HEK293 (cell line): ENCODE results near the gene MTA1.
A peak's percentile ranks its signal among the peaks of the same experiment; 100 is the strongest.

Experiments used
- CTCF ChIA-PET: fragments of 350-600 bp; formaldehyde crosslinking; extraction: SDS; loops from one replicate; lab custom pipeline; 2021; ENCODE audit warnings: antibody characterized with exemption; lab: Yijun Ruan, JAX
- POLR2A ChIA-PET: fragments of 300-600 bp; formaldehyde crosslinking; extraction: SDS; loops from one replicate; lab custom pipeline; 2020; ENCODE audit warnings: antibody characterized with exemption, inconsistent platforms; lab: Yijun Ruan, JAX
- H3K27ac ChIP-seq: fragments of 200-500 bp; sonication (Bioruptor generic); 2 replicates; pipeline ENCODE4 v1.5.1; 2014; ENCODE audit warnings: low read depth, low read length, control low read depth, inconsistent platforms; ENCODE audit errors: extremely low read depth
- H3K36me3 ChIP-seq, 2 experiments: fragments of 200-500 bp in 1 of 2; sonication (Bioruptor generic) in 1 of 2; 1 replicate in 1 of 2; 2 replicates in 1 of 2; pipeline ENCODE4 v1.5.1; 2014 to 2017; ENCODE audit warnings: inconsistent platforms in 2 of 2, low read length in 2 of 2; ENCODE audit not compliant: control insufficient read depth in 2 of 2, insufficient read depth in 1 of 2
- H3K4me1 ChIP-seq: fragments of 200-500 bp; sonication (Bioruptor generic); 2 replicates; pipeline ENCODE4 v1.5.1; 2014; ENCODE audit warnings: mild to moderate bottlenecking, low read length, inconsistent platforms; ENCODE audit not compliant: control insufficient read depth, insufficient read depth
- H3K4me3 ChIP-seq: 2 replicates; pipeline ENCODE4 v1.5.1; 2011; ENCODE audit warnings: low read depth, mild to moderate bottlenecking, control low read depth, low read length, moderate library complexity
- H3K9me3 ChIP-seq: fragments of 200-500 bp; sonication (Bioruptor generic); 2 replicates; pipeline ENCODE4 v1.5.1; 2014; ENCODE audit warnings: low read depth, low read length, inconsistent platforms; ENCODE audit not compliant: control insufficient read depth, insufficient read depth
- GLIS1 ChIP-seq: fragments of 450-650 bp; formaldehyde crosslinking; IDR thresholded peaks from 2 replicates; pipeline ENCODE4 v1.5.1; 2016; ENCODE audit warnings: missing biosample characterization, missing genetic modification characterization
- GLIS2 ChIP-seq: fragments of 450-650 bp; formaldehyde crosslinking; IDR thresholded peaks from 2 replicates; pipeline ENCODE4 v1.5.1; 2016; ENCODE audit warnings: missing biosample characterization, missing genetic modification characterization
- IKZF3 ChIP-seq: fragments of 450-650 bp; IDR thresholded peaks from 2 replicates; pipeline ENCODE4 v1.5.0; 2018; ENCODE audit warnings: missing biosample characterization, mild to moderate bottlenecking, missing genetic modification characterization, moderate library complexity
- KLF16 ChIP-seq: fragments of 450-650 bp; formaldehyde crosslinking; IDR thresholded peaks from 2 replicates; pipeline ENCODE4 v1.5.1; 2017; ENCODE audit warnings: missing biosample characterization, missing genetic modification characterization
- KLF9 ChIP-seq: fragments of 450-650 bp; formaldehyde crosslinking; IDR thresholded peaks from 2 replicates; pipeline ENCODE4 v1.5.1; 2016; ENCODE audit warnings: missing biosample characterization, missing genetic modification characterization, low read depth
- ZBTB20 ChIP-seq: fragments of 450-650 bp; formaldehyde crosslinking; IDR thresholded peaks from 2 replicates; pipeline ENCODE4 v1.5.1; 2016; ENCODE audit warnings: missing biosample characterization, missing genetic modification characterization
- ZFHX2 ChIP-seq: fragments of 450-650 bp; formaldehyde crosslinking; conservative IDR thresholded peaks from 2 replicates; pipeline ENCODE4 v1.5.1; 2016; ENCODE audit warnings: missing biosample characterization, missing genetic modification characterization
- ZNF202 ChIP-seq: fragments of 450-650 bp; formaldehyde crosslinking; IDR thresholded peaks from 2 replicates; pipeline ENCODE4 v1.5.1; 2016; ENCODE audit warnings: missing biosample characterization, missing genetic modification characterization, borderline replicate concordance
- ZNF24 ChIP-seq: fragments of 450-650 bp; formaldehyde crosslinking; IDR thresholded peaks from 2 replicates; pipeline ENCODE4 v1.5.1; 2016; ENCODE audit warnings: missing biosample characterization, missing genetic modification characterization
- ZNF335 ChIP-seq: fragments of 450-650 bp; formaldehyde crosslinking; conservative IDR thresholded peaks from 2 replicates; pipeline ENCODE4 v1.5.1; 2016; ENCODE audit warnings: missing biosample characterization, missing genetic modification characterization
- ZNF37A ChIP-seq: fragments of 450-650 bp; IDR thresholded peaks from 2 replicates; pipeline ENCODE4 v1.5.1; 2018; ENCODE audit warnings: missing biosample characterization, missing genetic modification characterization
- ZNF558 ChIP-seq: fragments of 450-650 bp; formaldehyde crosslinking; IDR thresholded peaks from 2 replicates; pipeline ENCODE4 v1.5.1; 2016; ENCODE audit warnings: missing biosample characterization, missing genetic modification characterization
- ZNF560 ChIP-seq: fragments of 450-650 bp; formaldehyde crosslinking; IDR thresholded peaks from 2 replicates; pipeline ENCODE4 v1.5.1; 2017; ENCODE audit warnings: missing biosample characterization, missing genetic modification characterization, borderline replicate concordance
- ZNF600 ChIP-seq: fragments of 450-650 bp; formaldehyde crosslinking; IDR thresholded peaks from 2 replicates; pipeline ENCODE4 v1.5.1; 2016; ENCODE audit warnings: missing biosample characterization, missing genetic modification characterization
- ZNF843 ChIP-seq: fragments of 450-650 bp; formaldehyde crosslinking; IDR thresholded peaks from 2 replicates; pipeline ENCODE4 v1.5.1; 2016; ENCODE audit warnings: missing biosample characterization, missing genetic modification characterization
- TF ChIP-seq, protein P1 (sequence below): fragments of 450-650 bp; formaldehyde crosslinking; IDR thresholded peaks from 2 replicates; pipeline ENCODE4 v1.5.1; 2016; ENCODE audit warnings: missing biosample characterization, missing genetic modification characterization
- TF ChIP-seq, protein P2 (sequence below): fragments of 450-650 bp; formaldehyde crosslinking; IDR thresholded peaks from 2 replicates; pipeline ENCODE4 v1.5.1; 2017; ENCODE audit warnings: missing biosample characterization, missing genetic modification characterization
- TF ChIP-seq, protein P3 (sequence below): fragments of 450-650 bp; formaldehyde crosslinking; IDR thresholded peaks from 2 replicates; pipeline ENCODE4 v1.5.1; 2016; ENCODE audit warnings: missing biosample characterization, missing genetic modification characterization
- TF ChIP-seq, protein P4 (sequence below): fragments of 450-650 bp; formaldehyde crosslinking; IDR thresholded peaks from 2 replicates; pipeline ENCODE4 v1.5.1; 2016; ENCODE audit warnings: missing biosample characterization, missing genetic modification characterization

Gene MTA1

DNA sequence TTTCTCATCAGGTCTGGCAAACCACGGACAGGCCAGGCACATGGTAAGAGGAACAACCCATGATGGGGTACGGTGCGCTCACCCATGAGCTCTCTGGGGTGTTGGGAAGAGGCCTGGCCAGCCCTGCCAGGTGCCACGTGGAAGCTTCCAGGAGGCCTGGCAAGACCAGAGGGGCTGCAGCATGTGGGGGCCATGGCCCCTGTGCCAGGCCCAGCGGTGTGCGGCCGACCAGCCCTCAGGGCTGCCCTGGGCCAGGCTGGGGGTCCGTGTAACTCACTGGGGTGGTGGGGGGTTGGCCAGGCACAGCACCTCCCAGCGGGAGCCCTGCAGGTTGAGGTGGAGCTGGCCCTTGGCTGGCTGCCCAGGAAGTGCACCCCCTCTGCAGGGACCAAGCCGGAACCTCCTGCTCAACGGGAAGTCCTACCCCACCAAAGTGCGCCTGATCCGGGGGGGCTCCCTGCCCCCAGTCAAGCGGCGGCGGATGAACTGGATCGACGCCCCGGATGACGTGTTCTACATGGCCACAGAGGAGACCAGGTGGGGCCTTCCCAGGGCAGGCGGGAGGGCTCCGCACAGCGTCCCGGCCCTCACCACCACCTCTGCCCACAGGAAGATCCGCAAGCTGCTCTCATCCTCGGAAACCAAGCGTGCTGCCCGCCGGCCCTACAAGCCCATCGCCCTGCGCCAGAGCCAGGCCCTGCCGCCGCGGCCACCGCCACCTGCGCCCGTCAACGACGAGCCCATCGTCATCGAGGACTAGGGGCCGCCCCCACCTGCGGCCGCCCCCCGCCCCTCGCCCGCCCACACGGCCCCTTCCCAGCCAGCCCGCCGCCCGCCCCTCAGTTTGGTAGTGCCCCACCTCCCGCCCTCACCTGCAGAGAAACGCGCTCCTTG is 50.1 kb downstream of the MTA1 start:
- Histone ChIP-seq H3K27ac (no peak overlapping the region), H3K36me3 (peaks cover 0 to 51% of the 10 kb centered on the region in 2 experiments; a peak in 1 of 3 replicates), H3K9me3 (no peaks in the 10 kb centered on the region), H3K4me1 (peaks cover 16% of the 10 kb centered on the region), H3K4me3 (no peak overlapping the region)
- POLR2A ChIA-PET: interaction anchor here (0.9 to 1.4 kb wide), 3 partner anchors 11 to 59 kb away, joined by 3 to 10 read pairs (median 4); no protein-coding TSS in a partner anchor
- CTCF ChIA-PET: interaction anchor here (0.6 to 5.7 kb wide), 3 partner anchors 12 to 83 kb away, joined by 5 to 36 read pairs (median 31); no protein-coding TSS in a partner anchor
- TF ChIP-seq ZNF600 (0 out of 2 replicates have a peak, but pooled peaks have one; percentile 40), ZNF558 (no peak), GLIS1 (tag by site-specific recombination) (peak; percentile 96), GLIS2 (tag by site-specific recombination) (peak; percentile 63), ZNF202 (tag by site-specific recombination) (peak; percentile 60; the same call in 1 of the 2 replicates), IKZF3 (tag by site-specific recombination) (peak; percentile 41; the same call in 1 of the 2 replicates), ZNF37A (tag by site-specific recombination) (no peak)
- TF ChIP-seq, protein P1, sequence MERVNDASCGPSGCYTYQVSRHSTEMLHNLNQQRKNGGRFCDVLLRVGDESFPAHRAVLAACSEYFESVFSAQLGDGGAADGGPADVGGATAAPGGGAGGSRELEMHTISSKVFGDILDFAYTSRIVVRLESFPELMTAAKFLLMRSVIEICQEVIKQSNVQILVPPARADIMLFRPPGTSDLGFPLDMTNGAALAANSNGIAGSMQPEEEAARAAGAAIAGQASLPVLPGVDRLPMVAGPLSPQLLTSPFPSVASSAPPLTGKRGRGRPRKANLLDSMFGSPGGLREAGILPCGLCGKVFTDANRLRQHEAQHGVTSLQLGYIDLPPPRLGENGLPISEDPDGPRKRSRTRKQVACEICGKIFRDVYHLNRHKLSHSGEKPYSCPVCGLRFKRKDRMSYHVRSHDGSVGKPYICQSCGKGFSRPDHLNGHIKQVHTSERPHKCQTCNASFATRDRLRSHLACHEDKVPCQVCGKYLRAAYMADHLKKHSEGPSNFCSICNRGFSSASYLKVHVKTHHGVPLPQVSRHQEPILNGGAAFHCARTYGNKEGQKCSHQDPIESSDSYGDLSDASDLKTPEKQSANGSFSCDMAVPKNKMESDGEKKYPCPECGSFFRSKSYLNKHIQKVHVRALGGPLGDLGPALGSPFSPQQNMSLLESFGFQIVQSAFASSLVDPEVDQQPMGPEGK: peak; percentile 40

DNA sequence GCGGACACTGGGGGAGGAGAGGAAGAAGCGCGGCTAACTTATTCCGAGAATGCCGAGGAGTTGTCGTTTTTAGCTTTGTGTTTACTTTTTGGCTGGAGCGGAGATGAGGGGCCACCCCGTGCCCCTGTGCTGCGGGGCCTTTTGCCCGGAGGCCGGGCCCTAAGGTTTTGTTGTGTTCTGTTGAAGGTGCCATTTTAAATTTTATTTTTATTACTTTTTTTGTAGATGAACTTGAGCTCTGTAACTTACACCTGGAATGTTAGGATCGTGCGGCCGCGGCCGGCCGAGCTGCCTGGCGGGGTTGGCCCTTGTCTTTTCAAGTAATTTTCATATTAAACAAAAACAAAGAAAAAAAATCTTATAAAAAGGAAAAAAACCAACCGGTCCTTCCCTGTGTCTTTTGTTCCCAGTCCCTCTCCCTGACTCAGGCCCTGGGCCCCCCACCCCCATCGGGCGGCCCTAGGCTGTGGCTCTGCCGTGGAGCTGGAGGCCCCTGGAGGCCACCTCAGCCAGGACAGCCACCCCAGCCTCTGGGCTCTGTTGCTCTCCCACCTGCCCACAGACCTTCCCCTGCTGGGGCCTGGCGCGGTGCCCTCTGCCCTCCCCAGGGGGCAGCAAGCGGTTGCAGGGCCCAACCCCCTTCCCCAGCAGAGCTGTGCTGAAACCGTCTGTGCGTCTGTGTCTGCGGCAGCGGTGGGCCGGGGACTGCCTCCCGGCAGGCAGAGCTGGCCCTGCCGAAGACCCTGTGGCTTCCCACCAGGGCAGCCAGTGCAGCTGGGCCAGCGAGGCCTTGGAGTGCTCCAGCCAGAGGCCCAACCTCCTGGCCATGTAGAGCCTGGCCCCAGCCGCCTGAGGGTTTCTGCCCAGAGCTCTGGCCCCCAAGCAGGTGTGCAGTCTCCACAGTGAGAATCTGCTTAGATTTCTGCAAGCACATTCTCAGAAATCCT is 51.0 kb downstream of the MTA1 start:
- Histone ChIP-seq H3K36me3 (peaks cover 0 to 42% of the 10 kb centered on the region in 2 experiments; a peak in 1 of 3 replicates), H3K27ac (peak overlapping the region; percentile 47), H3K4me1 (peaks cover 16% of the 10 kb centered on the region), H3K9me3 (no peaks in the 10 kb centered on the region), H3K4me3 (no peak overlapping the region)
- ChIA-PET CTCF (interaction anchor here (1.0 to 5.7 kb wide), 3 partner anchors 11 to 19 kb away, joined by 4 to 36 read pairs (median 31); partner anchors contain the start of gene CRIP1), POLR2A (interaction anchor here (1.1 to 1.4 kb wide), 3 partner anchors 10 to 58 kb away, joined by 3 to 4 read pairs (median 3); no protein-coding TSS in a partner anchor)
- no peak for TF ChIP-seq KLF16 (tag by site-specific recombination)
- TF ChIP-seq, protein P2, sequence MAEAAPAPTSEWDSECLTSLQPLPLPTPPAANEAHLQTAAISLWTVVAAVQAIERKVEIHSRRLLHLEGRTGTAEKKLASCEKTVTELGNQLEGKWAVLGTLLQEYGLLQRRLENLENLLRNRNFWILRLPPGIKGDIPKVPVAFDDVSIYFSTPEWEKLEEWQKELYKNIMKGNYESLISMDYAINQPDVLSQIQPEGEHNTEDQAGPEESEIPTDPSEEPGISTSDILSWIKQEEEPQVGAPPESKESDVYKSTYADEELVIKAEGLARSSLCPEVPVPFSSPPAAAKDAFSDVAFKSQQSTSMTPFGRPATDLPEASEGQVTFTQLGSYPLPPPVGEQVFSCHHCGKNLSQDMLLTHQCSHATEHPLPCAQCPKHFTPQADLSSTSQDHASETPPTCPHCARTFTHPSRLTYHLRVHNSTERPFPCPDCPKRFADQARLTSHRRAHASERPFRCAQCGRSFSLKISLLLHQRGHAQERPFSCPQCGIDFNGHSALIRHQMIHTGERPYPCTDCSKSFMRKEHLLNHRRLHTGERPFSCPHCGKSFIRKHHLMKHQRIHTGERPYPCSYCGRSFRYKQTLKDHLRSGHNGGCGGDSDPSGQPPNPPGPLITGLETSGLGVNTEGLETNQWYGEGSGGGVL (tag by site-specific recombination): 0 out of 2 replicates have a peak, but pooled peaks have one; percentile 4
- peak; percentile 91 for TF ChIP-seq GLIS2 (tag by site-specific recombination)
- no peak for TF ChIP-seq ZNF843 (tag by site-specific recombination)
- TF ChIP-seq, protein P3, sequence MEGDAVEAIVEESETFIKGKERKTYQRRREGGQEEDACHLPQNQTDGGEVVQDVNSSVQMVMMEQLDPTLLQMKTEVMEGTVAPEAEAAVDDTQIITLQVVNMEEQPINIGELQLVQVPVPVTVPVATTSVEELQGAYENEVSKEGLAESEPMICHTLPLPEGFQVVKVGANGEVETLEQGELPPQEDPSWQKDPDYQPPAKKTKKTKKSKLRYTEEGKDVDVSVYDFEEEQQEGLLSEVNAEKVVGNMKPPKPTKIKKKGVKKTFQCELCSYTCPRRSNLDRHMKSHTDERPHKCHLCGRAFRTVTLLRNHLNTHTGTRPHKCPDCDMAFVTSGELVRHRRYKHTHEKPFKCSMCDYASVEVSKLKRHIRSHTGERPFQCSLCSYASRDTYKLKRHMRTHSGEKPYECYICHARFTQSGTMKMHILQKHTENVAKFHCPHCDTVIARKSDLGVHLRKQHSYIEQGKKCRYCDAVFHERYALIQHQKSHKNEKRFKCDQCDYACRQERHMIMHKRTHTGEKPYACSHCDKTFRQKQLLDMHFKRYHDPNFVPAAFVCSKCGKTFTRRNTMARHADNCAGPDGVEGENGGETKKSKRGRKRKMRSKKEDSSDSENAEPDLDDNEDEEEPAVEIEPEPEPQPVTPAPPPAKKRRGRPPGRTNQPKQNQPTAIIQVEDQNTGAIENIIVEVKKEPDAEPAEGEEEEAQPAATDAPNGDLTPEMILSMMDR (tag by site-specific recombination): peak; percentile 41; the same call in 1 of the 2 replicates
- TF ChIP-seq ZBTB20 (tag by site-specific recombination): peak; percentile 21; the same call in 1 of the 2 replicates
- TF ChIP-seq ZFHX2 (tag by site-specific recombination): peak; percentile 44; the same call in 1 of the 2 replicates
- TF ChIP-seq ZNF335 (tag by site-specific recombination): no peak
- 0 out of 2 replicates have a peak, but pooled peaks have one; percentile 11 for TF ChIP-seq KLF9
- TF ChIP-seq ZNF600: peak; percentile 67
- no peak for TF ChIP-seq ZNF560 (tag by site-specific recombination)
- TF ChIP-seq, protein P1: peak; percentile 87
- no peak for TF ChIP-seq ZNF24 (tag by site-specific recombination)
- TF ChIP-seq, protein P4, sequence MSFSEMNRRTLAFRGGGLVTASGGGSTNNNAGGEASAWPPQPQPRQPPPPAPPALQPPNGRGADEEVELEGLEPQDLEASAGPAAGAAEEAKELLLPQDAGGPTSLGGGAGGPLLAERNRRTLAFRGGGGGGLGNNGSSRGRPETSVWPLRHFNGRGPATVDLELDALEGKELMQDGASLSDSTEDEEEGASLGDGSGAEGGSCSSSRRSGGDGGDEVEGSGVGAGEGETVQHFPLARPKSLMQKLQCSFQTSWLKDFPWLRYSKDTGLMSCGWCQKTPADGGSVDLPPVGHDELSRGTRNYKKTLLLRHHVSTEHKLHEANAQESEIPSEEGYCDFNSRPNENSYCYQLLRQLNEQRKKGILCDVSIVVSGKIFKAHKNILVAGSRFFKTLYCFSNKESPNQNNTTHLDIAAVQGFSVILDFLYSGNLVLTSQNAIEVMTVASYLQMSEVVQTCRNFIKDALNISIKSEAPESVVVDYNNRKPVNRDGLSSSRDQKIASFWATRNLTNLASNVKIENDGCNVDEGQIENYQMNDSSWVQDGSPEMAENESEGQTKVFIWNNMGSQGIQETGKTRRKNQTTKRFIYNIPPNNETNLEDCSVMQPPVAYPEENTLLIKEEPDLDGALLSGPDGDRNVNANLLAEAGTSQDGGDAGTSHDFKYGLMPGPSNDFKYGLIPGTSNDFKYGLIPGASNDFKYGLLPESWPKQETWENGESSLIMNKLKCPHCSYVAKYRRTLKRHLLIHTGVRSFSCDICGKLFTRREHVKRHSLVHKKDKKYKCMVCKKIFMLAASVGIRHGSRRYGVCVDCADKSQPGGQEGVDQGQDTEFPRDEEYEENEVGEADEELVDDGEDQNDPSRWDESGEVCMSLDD (tag by site-specific recombination): peak; percentile 54; the same call in 1 of the 2 replicates
